Measurements from ENCODE around the gene DENND1B.

- TF ChIP-seq CTCF (IDR thresholded peaks at IDR 0.05) (no peak), POLR2A (IDR thresholded peaks at IDR 0.05) (no peak), POLR2AphosphoS5 (IDR thresholded peaks at IDR 0.05) (no peak)
These were observed 222.0 kb downstream of the DENND1B start for GRCh38 chr1:197553281-197553680.

Measured in breast epithelium (tissue), 3 donors.